Esophagus muscularis mucosa (tissue), 3 donors: Measurements from ENCODE around the gene MAST4.

ENCODE experiments used
- POLR2A ChIP-seq: fragments of 450-650 bp; IDR thresholded peaks from one replicate; pipeline ENCODE4 v1.6.1; 2017; ENCODE audit warnings: antibody characterized with exemption, moderate library complexity, mild to moderate bottlenecking, low read depth
- TF ChIP-seq, protein P1 (sequence below), 3 experiments: fragments of 200-600 bp in 2 of 3; fragments of 450-650 bp in 1 of 3; sonication (generic) in 2 of 3; IDR thresholded peaks; one replicate each; pipeline ENCODE4 v1.5.1; 2017 to 2019; ENCODE audit warnings: antibody characterized with exemption in 3 of 3, mild to moderate bottlenecking in 2 of 3, moderate library complexity in 1 of 3

DNA sequence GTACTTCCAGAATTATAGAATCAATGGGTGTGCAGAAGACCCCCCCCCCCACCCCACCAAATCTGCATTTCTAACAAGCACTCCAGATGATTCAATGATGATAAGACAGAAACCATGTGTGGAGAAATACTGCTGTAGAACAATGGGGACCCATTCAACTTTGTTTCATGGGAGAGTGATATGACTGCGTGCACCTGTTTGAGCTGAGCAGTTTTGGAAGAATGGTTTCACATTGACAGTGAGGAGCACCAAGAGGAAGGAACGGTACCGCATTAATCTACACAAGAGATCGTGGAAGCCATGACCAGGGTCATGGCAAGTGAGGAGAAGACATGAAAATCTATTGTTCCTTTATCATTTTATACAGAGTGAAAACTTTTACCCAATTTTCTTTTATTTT lies 397.7 kb downstream of the MAST4 start:
- TF ChIP-seq, protein P1, sequence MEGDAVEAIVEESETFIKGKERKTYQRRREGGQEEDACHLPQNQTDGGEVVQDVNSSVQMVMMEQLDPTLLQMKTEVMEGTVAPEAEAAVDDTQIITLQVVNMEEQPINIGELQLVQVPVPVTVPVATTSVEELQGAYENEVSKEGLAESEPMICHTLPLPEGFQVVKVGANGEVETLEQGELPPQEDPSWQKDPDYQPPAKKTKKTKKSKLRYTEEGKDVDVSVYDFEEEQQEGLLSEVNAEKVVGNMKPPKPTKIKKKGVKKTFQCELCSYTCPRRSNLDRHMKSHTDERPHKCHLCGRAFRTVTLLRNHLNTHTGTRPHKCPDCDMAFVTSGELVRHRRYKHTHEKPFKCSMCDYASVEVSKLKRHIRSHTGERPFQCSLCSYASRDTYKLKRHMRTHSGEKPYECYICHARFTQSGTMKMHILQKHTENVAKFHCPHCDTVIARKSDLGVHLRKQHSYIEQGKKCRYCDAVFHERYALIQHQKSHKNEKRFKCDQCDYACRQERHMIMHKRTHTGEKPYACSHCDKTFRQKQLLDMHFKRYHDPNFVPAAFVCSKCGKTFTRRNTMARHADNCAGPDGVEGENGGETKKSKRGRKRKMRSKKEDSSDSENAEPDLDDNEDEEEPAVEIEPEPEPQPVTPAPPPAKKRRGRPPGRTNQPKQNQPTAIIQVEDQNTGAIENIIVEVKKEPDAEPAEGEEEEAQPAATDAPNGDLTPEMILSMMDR (IDR thresholded peaks at IDR 0.05): no peak
- no peak for TF ChIP-seq POLR2A
